Gastrocnemius medialis (tissue), 4 donors: ENCODE measurements around the gene CASZ1. TPM values are rescaled to one million over a fixed set of nuclear protein-coding genes. Genes with fewer than 3 reads are reported as not detected.

Source experiments
- ATAC-seq, 2 donors: fragments of 150-250 bp; one replicate each; pipeline ENCODE4 v1.9.1; 2016
- DNase-seq, 2 donors: peaks; one replicate each; pipeline ENCODE4 v3.0.0-alpha.2; 2019
- H3K27ac ChIP-seq, 4 donors: fragments of 200-600 bp; sonication (generic); 1 replicate in 1 of 4; 2 replicates in 3 of 4; pipeline ENCODE4 v1.5.1; 2016 to 2018; ENCODE audit warnings: mild to moderate bottlenecking in 2 of 4, moderate library complexity in 1 of 4
- H3K27me3 ChIP-seq, 3 donors: fragments of 200-600 bp; sonication (generic) in 2 of 3; 1 replicate in 1 of 3; 2 replicates in 2 of 3; pipeline versions ENCODE4 v1.5.1 to v1.6.0; 2016 to 2019; ENCODE audit warnings: mild to moderate bottlenecking in 1 of 3, moderate library complexity in 1 of 3
- H3K36me3 ChIP-seq, 2 donors: fragments of 200-600 bp; sonication (generic) in 1 of 2; one replicate each; pipeline ENCODE4 v1.5.1; 2017 to 2018
- H3K4me1 ChIP-seq, 2 donors: fragments of 200-600 bp; sonication (generic) in 1 of 2; one replicate each; pipeline ENCODE4 v1.5.1; 2016 to 2017; ENCODE audit warnings: mild to moderate bottlenecking in 2 of 2
- H3K4me3 ChIP-seq, 4 donors: fragments of 200-600 bp; sonication (generic) in 3 of 4; 1 replicate in 1 of 4; 2 replicates in 3 of 4; pipeline ENCODE4 v1.5.1; 2016 to 2019; ENCODE audit warnings: mild to moderate bottlenecking in 2 of 4
- H3K9me3 ChIP-seq, 3 donors: fragments of 200-600 bp; sonication (generic) in 2 of 3; 1 replicate in 1 of 3; 2 replicates in 2 of 3; pipeline ENCODE4 v1.5.1; 2016 to 2019
- POLR2A ChIP-seq, 2 donors: fragments of 450-650 bp; IDR thresholded peaks; one replicate each; pipeline ENCODE4 v1.6.1; 2017; ENCODE audit warnings: antibody characterized with exemption in 2 of 2, mild to moderate bottlenecking in 2 of 2, moderate library complexity in 2 of 2
- in situ Hi-C, 4 donors: fragments of 200-750 bp; cut with MboI; loops; one replicate each; pipeline versions ENCODE4 v1.15.0 to v1.8.0; 2017; ENCODE audit warnings: low sequenced_read_pairs in 4 of 4
- intact Hi-C: fragments of 100-400 bp; cut with DNase I; formaldehyde crosslinking; loops from one replicate; pipeline ENCODE4 v1.15.1; 2023; ENCODE audit warnings: low total_unique reads
- total RNA-seq, 4 donors: library from RNA; depleted of rRNA; stranded (reverse); fragments of >200 nt; gene quantifications; one replicate each; pipeline versions ENCODE4 v1.1.0 to v1.2.3, GENCODE V29; 2016
- TF ChIP-seq, protein P1 (sequence below), 5 experiments: fragments of 450-650 bp in 3 of 5; fragments of 200-600 bp in 2 of 5; sonication (generic) in 2 of 5; IDR thresholded peaks in 4 of 5; conservative IDR thresholded peaks in 1 of 5; 1 replicate in 4 of 5; 2 replicates in 1 of 5; pipeline ENCODE4 v1.5.1; 2016 to 2019; ENCODE audit warnings: antibody characterized with exemption in 5 of 5, mild to moderate bottlenecking in 3 of 5, moderate library complexity in 3 of 5

The CASZ1 gene
- total RNA-seq, 4 donors from 2014 or later, result 19.1 to 121 (median 80.6) TPM

- DNase-seq, result peak; percentile 43 to 57
- Histone ChIP-seq H3K27ac (peak overlapping the region; percentile 53 to 73 (median 64)), H3K4me3 (no peak overlapping the region), H3K36me3 (no peaks in the 10 kb centered on the region), H3K27me3 (no peaks in the 10 kb centered on the region), H3K4me1 (peaks cover 5 to 22% of the 10 kb centered on the region in 2 donors), H3K9me3 (no peaks in the 10 kb centered on the region)
- in situ Hi-C loops, result no loop called here
- ATAC-seq, result peak; percentile 88 to 96
- TF ChIP-seq, protein P1, sequence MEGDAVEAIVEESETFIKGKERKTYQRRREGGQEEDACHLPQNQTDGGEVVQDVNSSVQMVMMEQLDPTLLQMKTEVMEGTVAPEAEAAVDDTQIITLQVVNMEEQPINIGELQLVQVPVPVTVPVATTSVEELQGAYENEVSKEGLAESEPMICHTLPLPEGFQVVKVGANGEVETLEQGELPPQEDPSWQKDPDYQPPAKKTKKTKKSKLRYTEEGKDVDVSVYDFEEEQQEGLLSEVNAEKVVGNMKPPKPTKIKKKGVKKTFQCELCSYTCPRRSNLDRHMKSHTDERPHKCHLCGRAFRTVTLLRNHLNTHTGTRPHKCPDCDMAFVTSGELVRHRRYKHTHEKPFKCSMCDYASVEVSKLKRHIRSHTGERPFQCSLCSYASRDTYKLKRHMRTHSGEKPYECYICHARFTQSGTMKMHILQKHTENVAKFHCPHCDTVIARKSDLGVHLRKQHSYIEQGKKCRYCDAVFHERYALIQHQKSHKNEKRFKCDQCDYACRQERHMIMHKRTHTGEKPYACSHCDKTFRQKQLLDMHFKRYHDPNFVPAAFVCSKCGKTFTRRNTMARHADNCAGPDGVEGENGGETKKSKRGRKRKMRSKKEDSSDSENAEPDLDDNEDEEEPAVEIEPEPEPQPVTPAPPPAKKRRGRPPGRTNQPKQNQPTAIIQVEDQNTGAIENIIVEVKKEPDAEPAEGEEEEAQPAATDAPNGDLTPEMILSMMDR (IDR thresholded peaks at IDR 0.05 in 4 of 5, conservative IDR thresholded peaks at IDR 0.05 in 1 of 5), result no peak
- no peak for TF ChIP-seq POLR2A (IDR thresholded peaks at IDR 0.05)
- intact Hi-C loops, result loop anchor here (5.0 kb wide), 3 partner anchors 51 to 251 kb away; no protein-coding TSS in a partner anchor
These were observed 185.4 kb downstream of the CASZ1 start for GRCh38 chr1:10610901-10611600.

DNA sequence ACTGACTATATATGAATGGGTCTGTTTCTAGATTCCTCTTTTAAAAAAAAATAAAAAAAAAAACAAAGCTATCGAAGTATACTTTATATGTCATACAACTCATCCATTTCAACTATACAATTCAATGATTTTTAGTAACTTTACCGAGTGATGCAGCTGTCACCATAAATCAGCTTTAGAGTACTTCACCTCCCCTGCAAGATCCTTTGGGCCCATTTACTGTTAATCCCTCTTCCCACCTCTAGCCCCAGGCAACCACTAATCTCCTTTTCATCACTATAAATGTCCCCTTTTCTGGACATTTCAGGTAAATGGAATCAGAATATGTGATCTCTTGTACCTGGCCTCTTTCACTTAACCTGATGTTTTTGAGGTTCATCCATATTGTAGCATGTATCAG is 187.8 kb downstream of the CASZ1 start:
- TF ChIP-seq, protein P1 (IDR thresholded peaks at IDR 0.05 in 4 of 5, conservative IDR thresholded peaks at IDR 0.05 in 1 of 5), result no peak
- no peak for TF ChIP-seq POLR2A (IDR thresholded peaks at IDR 0.05)
- intact Hi-C loops, result no loop called here
- no peak overlapping the region for H3K4me3 ChIP-seq

GRCh38 chr1:10607228-10607627 is 189.2 kb downstream of the CASZ1 start:
- Histone ChIP-seq H3K4me3 (no peak overlapping the region), H3K9me3 (no peaks in the 10 kb centered on the region), H3K36me3 (no peaks in the 10 kb centered on the region), H3K27me3 (no peaks in the 10 kb centered on the region), H3K27ac (no peak overlapping the region), H3K4me1 (peaks cover 0 to 16% of the 10 kb centered on the region in 2 donors)
- DNase-seq, result no peak
- in situ Hi-C loops (no loop called here), intact Hi-C loops (no loop called here)
- no peak for ATAC-seq
- no peak for TF ChIP-seq POLR2A (IDR thresholded peaks at IDR 0.05)
- TF ChIP-seq, protein P1 (IDR thresholded peaks at IDR 0.05 in 4 of 5, conservative IDR thresholded peaks at IDR 0.05 in 1 of 5), result no peak

More for the DNA sequence above, 187.8 kb downstream of the CASZ1 start:
- H3K27me3 ChIP-seq, result no peaks in the 10 kb centered on the region
- H3K4me1 ChIP-seq, result peaks cover 5 to 22% of the 10 kb centered on the region in 2 donors
- H3K27ac ChIP-seq, result no peak overlapping the region
- no peak for ATAC-seq
- H3K36me3 ChIP-seq, result no peaks in the 10 kb centered on the region
- no peaks in the 10 kb centered on the region for H3K9me3 ChIP-seq
- DNase-seq, result no peak
- in situ Hi-C loops, result no loop called here

- no peaks in the 10 kb centered on the region for H3K9me3 ChIP-seq
- H3K4me1 ChIP-seq, result peaks cover 0 to 5% of the 10 kb centered on the region in 2 donors
- TF ChIP-seq, protein P1 (IDR thresholded peaks at IDR 0.05 in 4 of 5, conservative IDR thresholded peaks at IDR 0.05 in 1 of 5), result no peak
- TF ChIP-seq POLR2A (IDR thresholded peaks at IDR 0.05), result no peak
- no peak for DNase-seq
- intact Hi-C loops, result no loop called here
- no peak overlapping the region for H3K4me3 ChIP-seq
- in situ Hi-C loops, result no loop called here
- ATAC-seq, result no peak
- H3K27me3 ChIP-seq, result no peaks in the 10 kb centered on the region
- H3K27ac ChIP-seq, result no peak overlapping the region
- H3K36me3 ChIP-seq, result no peaks in the 10 kb centered on the region
These were observed 190.4 kb downstream of the CASZ1 start for GRCh38 chr1:10606064-10606463.
